Activated CD4-positive, alpha-beta memory T cell treated with anti-CD3 and anti-CD28 coated beads, Interleukin-2, amount 10 ng/mL, durations not matched to agents 7 days and 5 days (primary cell): ENCODE data around the gene ZNF521. TPM values are rescaled to one million over a fixed set of nuclear protein-coding genes. Genes with fewer than 3 reads are reported as not detected.
A peak's percentile ranks its signal among the peaks of the same experiment; 100 is the strongest.

Experiments
- CTCF ChIA-PET: fragments of 350-600 bp; sonication (Branson Sonifier 250); formaldehyde crosslinking; loops from one replicate; lab custom pipeline; 2021; ENCODE audit warnings: antibody characterized with exemption, inconsistent platforms; lab: Charles Lee
- POLR2A ChIA-PET: fragments of 350-600 bp; sonication (Branson Sonifier 250); formaldehyde crosslinking; loops from one replicate; lab custom pipeline; 2021; ENCODE audit warnings: antibody characterized with exemption; lab: Charles Lee
- DNase-seq: peaks from one replicate; pipeline ENCODE4 v3.0.0-alpha.2; 2020
- H3K27ac Mint-ChIP-seq: one replicate; pipeline ENCODE4 v1.8.0; 2021; ENCODE audit warnings: mild to moderate bottlenecking, mixed read lengths
- H3K27me3 Mint-ChIP-seq: one replicate; pipeline ENCODE4 v1.8.0; 2021; ENCODE audit warnings: mixed read lengths
- H3K36me3 Mint-ChIP-seq: one replicate; pipeline ENCODE4 v1.8.0; 2021; ENCODE audit warnings: low read depth, mixed read lengths
- H3K4me1 Mint-ChIP-seq: one replicate; pipeline ENCODE4 v1.8.0; 2021; ENCODE audit warnings: mixed read lengths
- H3K4me3 Mint-ChIP-seq: one replicate; pipeline ENCODE4 v1.8.0; 2021; ENCODE audit warnings: mild to moderate bottlenecking, mixed read lengths
- H3K9me3 Mint-ChIP-seq: one replicate; pipeline ENCODE4 v1.8.0; 2021; ENCODE audit warnings: mixed read lengths
- total RNA-seq, 2 experiments: library from RNA; stranded (reverse); gene quantifications; one replicate each; pipeline ENCODE4 v1.2.3, GENCODE V29; 2021

The ZNF521 gene
- total RNA-seq, 2 experiments from 2014 or later = not detected

GRCh38 chr18:25167612-25168410 lies 184.2 kb downstream of the ZNF521 start:
- H3K4me3 Mint-ChIP-seq = no peak overlapping the region
- POLR2A ChIA-PET = no interaction called here

GRCh38 chr18:25166113-25166512 lies 185.9 kb downstream of the ZNF521 start:
- Mint-ChIP-seq H3K9me3 (no peaks in the 10 kb centered on the region), H3K27me3 (no peaks in the 10 kb centered on the region), H3K27ac (no peak overlapping the region), H3K4me3 (no peak overlapping the region), H3K4me1 (peaks cover 13% of the 10 kb centered on the region), H3K36me3 (no peaks in the 10 kb centered on the region)
- ChIA-PET POLR2A (no interaction called here), CTCF (no interaction called here)
- no peak for DNase-seq

More at GRCh38 chr18:25167612-25168410, 184.2 kb downstream of the ZNF521 start:
- CTCF ChIA-PET = no interaction called here
- Mint-ChIP-seq H3K27ac (no peak overlapping the region), H3K9me3 (no peaks in the 10 kb centered on the region), H3K27me3 (no peaks in the 10 kb centered on the region), H3K36me3 (no peaks in the 10 kb centered on the region), H3K4me1 (peaks cover 13% of the 10 kb centered on the region)
- DNase-seq = no peak

- POLR2A ChIA-PET = no interaction called here
Measured at GRCh38 chr18:25164848-25165811, 186.8 kb downstream of the ZNF521 start.

GRCh38 chr18:25164211-25164847 lies 187.6 kb downstream of the ZNF521 start:
- H3K27ac Mint-ChIP-seq = no peak overlapping the region
- H3K36me3 Mint-ChIP-seq = no peaks in the 10 kb centered on the region
- H3K9me3 Mint-ChIP-seq = no peaks in the 10 kb centered on the region
- peaks cover 13% of the 10 kb centered on the region for H3K4me1 Mint-ChIP-seq
- ChIA-PET POLR2A (no interaction called here), CTCF (no interaction called here)
- no peak for DNase-seq
- H3K27me3 Mint-ChIP-seq = no peaks in the 10 kb centered on the region
- peak overlapping the region; percentile 36 for H3K4me3 Mint-ChIP-seq

More at GRCh38 chr18:25164848-25165811, 186.8 kb downstream of the ZNF521 start:
- Mint-ChIP-seq H3K4me3 (peak overlapping the region; percentile 36), H3K27ac (no peak overlapping the region), H3K27me3 (no peaks in the 10 kb centered on the region), H3K36me3 (no peaks in the 10 kb centered on the region), H3K4me1 (peaks cover 13% of the 10 kb centered on the region), H3K9me3 (no peaks in the 10 kb centered on the region)
- CTCF ChIA-PET = no interaction called here
- no peak for DNase-seq

GRCh38 chr18:25153426-25153825 lies 198.5 kb downstream of the ZNF521 start:
- no peak for DNase-seq
- ChIA-PET POLR2A (no interaction called here), CTCF (no interaction called here)
- Mint-ChIP-seq H3K4me1 (no peaks in the 10 kb centered on the region), H3K36me3 (no peaks in the 10 kb centered on the region), H3K27ac (no peak overlapping the region), H3K4me3 (no peak overlapping the region), H3K9me3 (no peaks in the 10 kb centered on the region), H3K27me3 (no peaks in the 10 kb centered on the region)

- Mint-ChIP-seq H3K36me3 (no peaks in the 10 kb centered on the region), H3K9me3 (no peaks in the 10 kb centered on the region), H3K4me1 (no peaks in the 10 kb centered on the region), H3K27ac (no peak overlapping the region), H3K4me3 (no peak overlapping the region), H3K27me3 (no peaks in the 10 kb centered on the region)
- CTCF ChIA-PET = interaction anchor here (0.6 kb wide), 1 partner anchor 155 kb away, joined by 3 read pairs; no protein-coding TSS in a partner anchor
- DNase-seq = no peak
- POLR2A ChIA-PET = no interaction called here
Measured at GRCh38 chr18:25147877-25148488, 204.0 kb downstream of the ZNF521 start.

- CTCF ChIA-PET = no interaction called here
- H3K36me3 Mint-ChIP-seq = no peaks in the 10 kb centered on the region
- H3K27me3 Mint-ChIP-seq = no peaks in the 10 kb centered on the region
- H3K9me3 Mint-ChIP-seq = no peaks in the 10 kb centered on the region
- POLR2A ChIA-PET = no interaction called here
- no peak overlapping the region for H3K4me3 Mint-ChIP-seq
- no peaks in the 10 kb centered on the region for H3K4me1 Mint-ChIP-seq
- DNase-seq = no peak
- no peak overlapping the region for H3K27ac Mint-ChIP-seq
Measured at GRCh38 chr18:25146512-25146910, 205.5 kb downstream of the ZNF521 start.

- Mint-ChIP-seq H3K4me3 (no peak overlapping the region), H3K27me3 (no peaks in the 10 kb centered on the region), H3K27ac (no peak overlapping the region), H3K36me3 (no peaks in the 10 kb centered on the region), H3K9me3 (no peaks in the 10 kb centered on the region), H3K4me1 (no peaks in the 10 kb centered on the region)
- ChIA-PET POLR2A (no interaction called here), CTCF (no interaction called here)
- DNase-seq = no peak
Measured at GRCh38 chr18:25145731-25146511, 206.0 kb downstream of the ZNF521 start.

- no peak overlapping the region for H3K27ac Mint-ChIP-seq
- no peaks in the 10 kb centered on the region for H3K27me3 Mint-ChIP-seq
- DNase-seq = no peak
- ChIA-PET CTCF (no interaction called here), POLR2A (no interaction called here)
- H3K4me3 Mint-ChIP-seq = no peak overlapping the region
- peaks cover 2% of the 10 kb centered on the region for H3K9me3 Mint-ChIP-seq
- no peaks in the 10 kb centered on the region for H3K4me1 Mint-ChIP-seq
- no peaks in the 10 kb centered on the region for H3K36me3 Mint-ChIP-seq
Measured at GRCh38 chr18:25144820-25145219, 207.1 kb downstream of the ZNF521 start.

- ChIA-PET POLR2A (no interaction called here), CTCF (no interaction called here)
- DNase-seq = no peak
- H3K9me3 Mint-ChIP-seq = peaks cover 2% of the 10 kb centered on the region
- no peak overlapping the region for H3K4me3 Mint-ChIP-seq
- no peaks in the 10 kb centered on the region for H3K4me1 Mint-ChIP-seq
- no peaks in the 10 kb centered on the region for H3K36me3 Mint-ChIP-seq
- H3K27ac Mint-ChIP-seq = no peak overlapping the region
- H3K27me3 Mint-ChIP-seq = no peaks in the 10 kb centered on the region
Measured at GRCh38 chr18:25141886-25142285, 210.1 kb downstream of the ZNF521 start.

- H3K4me3 Mint-ChIP-seq = no peak overlapping the region
- CTCF ChIA-PET = no interaction called here
- no peaks in the 10 kb centered on the region for H3K4me1 Mint-ChIP-seq
Measured at GRCh38 chr18:25141399-25141798, 210.6 kb downstream of the ZNF521 start.

GRCh38 chr18:25140962-25141308 lies 211.0 kb downstream of the ZNF521 start:
- Mint-ChIP-seq H3K27ac (no peak overlapping the region), H3K36me3 (no peaks in the 10 kb centered on the region), H3K9me3 (peaks cover 2% of the 10 kb centered on the region), H3K4me1 (no peaks in the 10 kb centered on the region), H3K4me3 (no peak overlapping the region), H3K27me3 (no peaks in the 10 kb centered on the region)
- DNase-seq = no peak
- POLR2A ChIA-PET = no interaction called here
- CTCF ChIA-PET = no interaction called here

More at GRCh38 chr18:25141399-25141798, 210.6 kb downstream of the ZNF521 start:
- POLR2A ChIA-PET = no interaction called here
- H3K27ac Mint-ChIP-seq = no peak overlapping the region
- no peaks in the 10 kb centered on the region for H3K27me3 Mint-ChIP-seq
- H3K36me3 Mint-ChIP-seq = no peaks in the 10 kb centered on the region
- peaks cover 2% of the 10 kb centered on the region for H3K9me3 Mint-ChIP-seq
- DNase-seq = no peak
